ENCODE data around the gene NTN5.

DNA sequence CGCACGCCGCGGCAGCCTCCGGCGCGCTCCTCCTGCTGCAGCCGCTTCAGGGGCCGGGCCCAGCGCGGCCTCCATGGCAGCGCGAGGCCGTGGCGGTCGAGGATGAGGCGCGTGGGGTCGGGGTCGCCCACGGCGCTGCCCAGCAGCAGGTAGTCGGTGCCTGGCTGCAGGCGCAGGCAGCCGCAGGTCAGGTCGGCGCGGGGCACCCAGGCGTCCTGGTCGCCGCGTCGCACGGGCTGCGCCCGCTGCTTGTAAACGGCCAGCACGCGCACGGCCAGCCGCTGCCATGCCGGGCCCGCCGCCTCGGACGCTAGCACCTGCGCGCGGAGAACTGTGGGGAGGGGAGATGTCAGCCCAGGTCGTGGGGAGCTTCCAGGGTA lies 11.1 kb downstream of the NTN5 start:
- no peak for TF ChIP-seq CTCF (IDR thresholded peaks at IDR 0.05)
- no peak for TF ChIP-seq POLR2A (IDR thresholded peaks at IDR 0.05)
- TF ChIP-seq EP300 (IDR thresholded peaks at IDR 0.05), result no peak
- no peak for TF ChIP-seq POLR2AphosphoS5 (IDR thresholded peaks at IDR 0.05)

Measured in suprapubic skin (tissue), 4 donors.